Upper lobe of right lung (tissue), 1 donor: ENCODE results near the gene TIFAB. TPM values are rescaled to one million over a fixed set of nuclear protein-coding genes. Genes with fewer than 3 reads are reported as not detected.

Source experiments
- ATAC-seq: fragments of 200-7000 bp; cut with Tn5 transposase; one replicate; pipeline ENCODE4 v1.9.1; 2020; ENCODE audit warnings: mild to moderate bottlenecking, moderate library complexity
- DNase-seq: peaks from one replicate; pipeline ENCODE4 v3.0.0-alpha.2; 2020
- H3K27ac ChIP-seq: fragments of 200-600 bp; one replicate; pipeline ENCODE4 v1.8.0; 2022
- H3K27me3 ChIP-seq: fragments of 200-600 bp; one replicate; pipeline ENCODE4 v1.8.0; 2022; ENCODE audit warnings: mild to moderate bottlenecking
- H3K36me3 ChIP-seq: fragments of 200-600 bp; one replicate; pipeline ENCODE4 v1.8.0; 2022
- H3K4me1 ChIP-seq: fragments of 200-600 bp; one replicate; pipeline ENCODE4 v1.8.0; 2022
- H3K4me3 ChIP-seq: fragments of 200-600 bp; one replicate; pipeline ENCODE4 v1.8.0; 2022; ENCODE audit warnings: mild to moderate bottlenecking
- H3K9me3 ChIP-seq: fragments of 200-600 bp; one replicate; pipeline ENCODE4 v1.8.0; 2022
- CTCF ChIP-seq: fragments of 200-600 bp; IDR thresholded peaks from one replicate; pipeline ENCODE4 v1.8.0; 2022; ENCODE audit warnings: antibody characterized with exemption
- intact Hi-C: fragments of 100-400 bp; cut with DNase I; formaldehyde crosslinking; loops from one replicate; pipeline ENCODE4 v1.11.0; 2022
- total RNA-seq: library from RNA; stranded (reverse); fragmentation: NEBNext Ultra II Directional; extraction: Animal tissue kit (Norgen Biotek cat#: 25700); gene quantifications from one replicate; pipeline ENCODE4 v1.2.1, GENCODE V29; 2021
- donor health status: DM: no; HTN: yes; CAD: no; lungs with severe emphysema.

TIFAB gene
- total RNA-seq, 1 donor from 2014 or later = 0.43 TPM

GRCh38 chr5:135493406-135494180 lies 41.4 kb upstream of the TIFAB start:
- no peaks in the 10 kb centered on the region for H3K36me3 ChIP-seq
- intact Hi-C loops = no loop called here
- peaks cover 41% of the 10 kb centered on the region for H3K27me3 ChIP-seq
- no peak overlapping the region for H3K4me3 ChIP-seq
- no peak for DNase-seq
- peak; percentile 2 for ATAC-seq
- no peak for TF ChIP-seq CTCF
- H3K4me1 ChIP-seq = peaks cover 29% of the 10 kb centered on the region
- no peaks in the 10 kb centered on the region for H3K9me3 ChIP-seq
- no peak overlapping the region for H3K27ac ChIP-seq

GRCh38 chr5:135492319-135492626 lies 40.1 kb upstream of the TIFAB start:
- DNase-seq (no peak), ATAC-seq (peak; percentile 63)
- intact Hi-C loops = no loop called here

GRCh38 chr5:135491552-135492318 lies 39.6 kb upstream of the TIFAB start:
- no peak overlapping the region for H3K27ac ChIP-seq
- peak; percentile 81 for ATAC-seq

More at GRCh38 chr5:135492319-135492626, 40.1 kb upstream of the TIFAB start:
- H3K27ac ChIP-seq = no peak overlapping the region
- peaks cover 33% of the 10 kb centered on the region for H3K4me1 ChIP-seq
- no peak overlapping the region for H3K4me3 ChIP-seq
- H3K9me3 ChIP-seq = no peaks in the 10 kb centered on the region
- TF ChIP-seq CTCF = no peak
- H3K27me3 ChIP-seq = peaks cover 52% of the 10 kb centered on the region
- no peaks in the 10 kb centered on the region for H3K36me3 ChIP-seq

GRCh38 chr5:135491038-135491551 lies 38.9 kb upstream of the TIFAB start:
- intact Hi-C loops = no loop called here
- Histone ChIP-seq H3K4me1 (peaks cover 33% of the 10 kb centered on the region), H3K27ac (no peak overlapping the region), H3K36me3 (no peaks in the 10 kb centered on the region), H3K9me3 (no peaks in the 10 kb centered on the region), H3K27me3 (peaks cover 61% of the 10 kb centered on the region), H3K4me3 (no peak overlapping the region)
- TF ChIP-seq CTCF = no peak
- ATAC-seq = no peak
- DNase-seq = no peak

More at GRCh38 chr5:135491552-135492318, 39.6 kb upstream of the TIFAB start:
- no peaks in the 10 kb centered on the region for H3K9me3 ChIP-seq
- H3K4me1 ChIP-seq = peaks cover 33% of the 10 kb centered on the region
- no peak for TF ChIP-seq CTCF
- intact Hi-C loops = no loop called here
- peaks cover 57% of the 10 kb centered on the region for H3K27me3 ChIP-seq
- peak; percentile 76 for DNase-seq
- H3K4me3 ChIP-seq = no peak overlapping the region
- no peaks in the 10 kb centered on the region for H3K36me3 ChIP-seq

GRCh38 chr5:135490245-135491037 lies 38.3 kb upstream of the TIFAB start:
- Histone ChIP-seq H3K36me3 (no peaks in the 10 kb centered on the region), H3K4me3 (no peak overlapping the region), H3K27me3 (peaks cover 68% of the 10 kb centered on the region), H3K4me1 (peaks cover 33% of the 10 kb centered on the region), H3K27ac (no peak overlapping the region), H3K9me3 (no peaks in the 10 kb centered on the region)
- DNase-seq = no peak
- ATAC-seq = no peak
- TF ChIP-seq CTCF = no peak
- intact Hi-C loops = no loop called here
